Stimulated activated naive B cell treated with anti-CD40 and anti-IgM and Interleukin-4, amounts not matched to agents 10 μg/mL and 1 μg/mL and 100 μg/mL, for 72 hours (primary cell): ENCODE data around the gene FUT4.
"Not testable (repeated sequence)": the region's sequence is repeated elsewhere in the genome, so short reads cannot be mapped to it uniquely, and the experiment has no call there.

Experiments
- ATAC-seq, 2 donors: fragments of 150-1000 bp; cut with Tn5 transposase; replicated peaks; 2 replicates each; pipeline ENCODE4 v1.10.0; 2021; ENCODE audit warnings: moderate library complexity in 1 of 2
- DNase-seq: peaks from one replicate; pipeline ENCODE4 v3.0.0; 2021
- H3K27ac Mint-ChIP-seq: one replicate; pipeline ENCODE4 v1.8.0; 2022; ENCODE audit warnings: mild to moderate bottlenecking, mixed read lengths
- H3K27me3 Mint-ChIP-seq, 2 donors: one replicate each; pipeline ENCODE4 v1.8.0; 2022; ENCODE audit warnings: mixed read lengths in 2 of 2
- H3K36me3 Mint-ChIP-seq, 2 donors: one replicate each; pipeline ENCODE4 v1.8.0; 2022; ENCODE audit warnings: mixed read lengths in 2 of 2, mild to moderate bottlenecking in 1 of 2
- H3K4me1 Mint-ChIP-seq, 2 donors: one replicate each; pipeline ENCODE4 v1.8.0; 2022; ENCODE audit warnings: mixed read lengths in 2 of 2, mild to moderate bottlenecking in 1 of 2
- H3K4me3 Mint-ChIP-seq, 2 donors: one replicate each; pipeline ENCODE4 v1.8.0; 2022; ENCODE audit warnings: mild to moderate bottlenecking in 2 of 2, mixed read lengths in 2 of 2, moderate library complexity in 1 of 2
- H3K9me3 Mint-ChIP-seq, 2 donors: one replicate each; pipeline ENCODE4 v1.8.0; 2022; ENCODE audit warnings: mixed read lengths in 2 of 2, mild to moderate bottlenecking in 1 of 2

The FUT4 gene

GRCh38 chr11:94546162-94546470, 2.4 kb downstream of the FUT4 start:
- DNase-seq: no peak
- Mint-ChIP-seq H3K4me1 (peaks cover 17 to 43% of the 10 kb centered on the region in 2 donors), H3K27ac (no peak overlapping the region), H3K9me3 (no peaks in the 10 kb centered on the region), H3K27me3 (no peaks in the 10 kb centered on the region), H3K36me3 (peaks cover 8 to 13% of the 10 kb centered on the region in 2 donors), H3K4me3 (peak overlapping the region; percentile 19 to 79)
- ATAC-seq: no peak

GRCh38 chr11:94546886-94547285, 3.2 kb downstream of the FUT4 start:
- H3K27me3 Mint-ChIP-seq: no peaks in the 10 kb centered on the region
- H3K36me3 Mint-ChIP-seq: peaks cover 8 to 13% of the 10 kb centered on the region in 2 donors
- no peaks in the 10 kb centered on the region for H3K9me3 Mint-ChIP-seq
- H3K4me3 Mint-ChIP-seq: peak overlapping the region in 1 of 2 donors; percentile 36
- DNase-seq: no peak
- H3K27ac Mint-ChIP-seq: no peak overlapping the region
- H3K4me1 Mint-ChIP-seq: peaks cover 17 to 43% of the 10 kb centered on the region in 2 donors
- ATAC-seq: no peak

DNA sequence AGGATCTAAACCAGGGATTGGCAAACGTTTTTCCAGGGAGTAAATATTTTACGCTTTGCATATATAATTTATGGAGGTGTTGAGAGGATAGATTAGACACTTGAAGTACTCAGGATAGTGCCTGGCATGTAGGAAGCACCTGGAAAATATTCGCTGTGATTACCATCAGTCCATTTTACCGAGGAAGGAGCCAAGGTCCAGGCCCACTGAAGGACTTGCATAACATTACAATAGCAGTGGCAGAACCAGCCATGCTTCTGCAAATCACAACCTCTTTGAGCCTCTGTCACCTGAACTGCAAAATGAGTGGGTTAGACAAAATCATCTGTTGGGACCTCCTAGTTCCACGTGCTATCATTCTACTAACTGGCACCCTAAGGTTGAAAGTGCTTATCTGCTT, 5.4 kb downstream of the FUT4 start:
- Mint-ChIP-seq H3K9me3 (no peaks in the 10 kb centered on the region), H3K27me3 (no peaks in the 10 kb centered on the region), H3K36me3 (peaks cover 6 to 9% of the 10 kb centered on the region in 2 donors), H3K27ac (no peak overlapping the region), H3K4me1 (peaks cover 13 to 36% of the 10 kb centered on the region in 2 donors), H3K4me3 (no peak overlapping the region)
- ATAC-seq (no peak), DNase-seq (no peak)

GRCh38 chr11:94550513-94550912, 6.8 kb downstream of the FUT4 start:
- no peaks in the 10 kb centered on the region for H3K9me3 Mint-ChIP-seq
- peak overlapping the region; percentile 83 for H3K27ac Mint-ChIP-seq
- peak overlapping the region; percentile 17 to 53 for H3K4me3 Mint-ChIP-seq
- no peaks in the 10 kb centered on the region for H3K27me3 Mint-ChIP-seq
- H3K4me1 Mint-ChIP-seq: peaks cover 11 to 29% of the 10 kb centered on the region in 2 donors
- DNase-seq (no peak), ATAC-seq (peak; percentile 55 to 78)
- peaks cover 4 to 7% of the 10 kb centered on the region in 2 donors for H3K36me3 Mint-ChIP-seq

DNA sequence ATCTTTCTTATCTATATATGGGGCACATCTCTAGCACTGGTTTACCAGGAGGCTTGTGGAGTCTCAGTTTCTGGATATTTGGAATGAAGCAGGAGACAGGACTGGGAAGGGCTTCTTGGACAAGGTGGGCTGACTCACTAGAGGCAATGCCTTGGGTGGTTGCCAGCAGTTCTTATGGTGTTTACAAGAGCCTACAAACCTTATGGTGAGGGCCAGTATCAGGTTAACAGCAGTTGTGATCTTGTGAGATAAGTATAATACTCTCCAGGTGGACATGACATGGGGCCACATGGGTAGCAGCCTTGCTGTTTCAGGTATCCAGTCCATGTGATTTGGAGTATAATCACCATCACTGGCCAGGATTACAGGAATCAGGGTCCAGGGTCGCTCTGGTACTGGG, 10.2 kb downstream of the FUT4 start:
- DNase-seq (no peak), ATAC-seq (no peak)
- Mint-ChIP-seq H3K27me3 (no peaks in the 10 kb centered on the region), H3K4me3 (no peak overlapping the region), H3K9me3 (no peaks in the 10 kb centered on the region), H3K36me3 (no peaks in the 10 kb centered on the region), H3K4me1 (peaks cover 4 to 16% of the 10 kb centered on the region in 2 donors), H3K27ac (no peak overlapping the region)

GRCh38 chr11:94555752-94556329, 12.1 kb downstream of the FUT4 start:
- H3K4me1 Mint-ChIP-seq: peaks cover 0 to 11% of the 10 kb centered on the region in 2 donors
- ATAC-seq, H3K27ac Mint-ChIP-seq: not testable (repeated sequence)

GRCh38 chr11:94557421-94557820, 13.7 kb downstream of the FUT4 start:
- no peak for DNase-seq
- H3K9me3 Mint-ChIP-seq: no peaks in the 10 kb centered on the region
- peaks cover 0 to 11% of the 10 kb centered on the region in 2 donors for H3K4me1 Mint-ChIP-seq

More at GRCh38 chr11:94555752-94556329, 12.1 kb downstream of the FUT4 start:
- H3K36me3 Mint-ChIP-seq, H3K27me3 Mint-ChIP-seq, H3K9me3 Mint-ChIP-seq, DNase-seq, H3K4me3 Mint-ChIP-seq: not testable (repeated sequence)

DNA sequence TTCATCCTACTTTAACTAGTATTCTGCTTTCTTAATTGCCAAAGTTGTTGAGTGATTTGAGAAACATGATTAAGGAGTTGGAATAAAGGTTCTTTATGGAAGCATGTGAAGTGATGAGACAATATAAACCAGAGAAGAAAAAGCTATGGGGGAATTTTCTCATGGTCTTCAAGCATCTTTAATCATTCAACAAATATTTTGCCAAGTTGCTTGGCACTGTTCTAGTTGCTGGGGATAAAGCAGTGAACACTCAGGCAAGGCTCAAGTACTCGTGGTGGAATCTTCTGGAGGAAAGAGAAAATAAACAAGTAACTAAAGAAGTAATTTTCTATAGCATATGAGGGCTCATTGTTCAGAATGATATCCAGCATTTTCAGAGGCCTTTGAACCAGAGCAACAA, 14.3 kb downstream of the FUT4 start:
- Mint-ChIP-seq H3K9me3 (no peaks in the 10 kb centered on the region), H3K36me3 (no peaks in the 10 kb centered on the region), H3K4me3 (no peak overlapping the region), H3K4me1 (peaks cover 0 to 11% of the 10 kb centered on the region in 2 donors), H3K27ac (no peak overlapping the region), H3K27me3 (no peaks in the 10 kb centered on the region)
- DNase-seq: no peak
- no peak for ATAC-seq

More at GRCh38 chr11:94557421-94557820, 13.7 kb downstream of the FUT4 start:
- Mint-ChIP-seq H3K4me3 (no peak overlapping the region), H3K27me3 (no peaks in the 10 kb centered on the region), H3K36me3 (no peaks in the 10 kb centered on the region), H3K27ac (no peak overlapping the region)
- no peak for ATAC-seq

- no peak overlapping the region for H3K27ac Mint-ChIP-seq
- no peaks in the 10 kb centered on the region for H3K9me3 Mint-ChIP-seq
- ATAC-seq: peak; percentile 49 to 51
These were observed 14.7 kb downstream of the FUT4 start for GRCh38 chr11:94558468-94558867.

GRCh38 chr11:94558932-94559331, 15.2 kb downstream of the FUT4 start:
- no peaks in the 10 kb centered on the region for H3K9me3 Mint-ChIP-seq
- DNase-seq (no peak), ATAC-seq (no peak)
- no peaks in the 10 kb centered on the region for H3K27me3 Mint-ChIP-seq
- H3K4me1 Mint-ChIP-seq: peaks cover 0 to 11% of the 10 kb centered on the region in 2 donors
- no peak overlapping the region for H3K4me3 Mint-ChIP-seq
- H3K27ac Mint-ChIP-seq: no peak overlapping the region
- no peaks in the 10 kb centered on the region for H3K36me3 Mint-ChIP-seq

More at GRCh38 chr11:94558468-94558867, 14.7 kb downstream of the FUT4 start:
- Mint-ChIP-seq H3K36me3 (no peaks in the 10 kb centered on the region), H3K4me1 (peaks cover 0 to 11% of the 10 kb centered on the region in 2 donors), H3K27me3 (no peaks in the 10 kb centered on the region), H3K4me3 (no peak overlapping the region)
- DNase-seq: no peak

DNA sequence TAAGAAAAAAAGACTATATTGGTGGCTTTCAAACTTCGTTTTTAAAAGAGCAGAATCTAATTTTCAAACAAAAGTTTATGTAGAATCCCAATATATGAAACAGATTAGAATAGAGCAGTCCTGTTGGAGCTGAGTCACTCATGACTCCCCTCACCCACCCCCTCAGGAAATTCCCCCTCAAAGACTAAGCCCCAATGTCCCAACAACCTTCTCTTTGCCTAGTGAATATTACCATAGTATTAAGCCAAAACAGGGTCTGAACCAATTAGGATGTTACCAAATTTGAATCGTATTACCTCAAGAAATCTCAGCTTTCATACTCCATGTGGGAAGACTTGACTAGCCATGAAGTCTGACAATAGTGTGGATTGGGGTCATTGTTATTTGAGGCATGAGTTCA, 15.6 kb downstream of the FUT4 start:
- no peaks in the 10 kb centered on the region for H3K36me3 Mint-ChIP-seq
- no peaks in the 10 kb centered on the region for H3K9me3 Mint-ChIP-seq
- ATAC-seq: no peak

DNA sequence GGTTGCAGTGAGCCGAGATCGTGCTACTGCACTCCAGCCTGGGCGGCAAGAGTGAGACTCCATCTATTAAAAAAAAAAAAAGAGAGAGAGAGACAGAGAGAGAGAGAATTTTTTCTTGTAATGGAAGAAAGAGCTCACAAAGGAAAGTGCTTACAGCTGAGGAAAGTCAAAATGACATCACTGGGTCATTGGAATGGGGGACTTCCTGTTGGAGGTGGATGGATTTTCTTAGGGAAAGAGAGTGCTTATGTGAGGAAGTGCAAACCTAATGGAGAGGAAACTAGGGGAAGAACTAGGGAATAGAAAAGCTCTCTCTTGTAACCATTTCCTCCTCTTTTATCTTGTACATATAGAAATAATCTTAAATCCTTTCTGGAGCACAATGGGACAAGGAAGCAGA, 17.1 kb downstream of the FUT4 start:
- ATAC-seq (no peak), DNase-seq (no peak)
- H3K27ac Mint-ChIP-seq: no peak overlapping the region
- no peak overlapping the region for H3K4me3 Mint-ChIP-seq
- no peaks in the 10 kb centered on the region for H3K9me3 Mint-ChIP-seq
- no peaks in the 10 kb centered on the region for H3K36me3 Mint-ChIP-seq
- no peaks in the 10 kb centered on the region for H3K27me3 Mint-ChIP-seq
- peaks cover 0 to 11% of the 10 kb centered on the region in 2 donors for H3K4me1 Mint-ChIP-seq

More for the DNA sequence above, 15.6 kb downstream of the FUT4 start:
- no peak for DNase-seq
- peaks cover 0 to 11% of the 10 kb centered on the region in 2 donors for H3K4me1 Mint-ChIP-seq
- H3K27me3 Mint-ChIP-seq: no peaks in the 10 kb centered on the region
- H3K4me3 Mint-ChIP-seq: no peak overlapping the region
- H3K27ac Mint-ChIP-seq: no peak overlapping the region

GRCh38 chr11:94563176-94563847, 19.6 kb downstream of the FUT4 start:
- H3K36me3 Mint-ChIP-seq: no peaks in the 10 kb centered on the region

DNA sequence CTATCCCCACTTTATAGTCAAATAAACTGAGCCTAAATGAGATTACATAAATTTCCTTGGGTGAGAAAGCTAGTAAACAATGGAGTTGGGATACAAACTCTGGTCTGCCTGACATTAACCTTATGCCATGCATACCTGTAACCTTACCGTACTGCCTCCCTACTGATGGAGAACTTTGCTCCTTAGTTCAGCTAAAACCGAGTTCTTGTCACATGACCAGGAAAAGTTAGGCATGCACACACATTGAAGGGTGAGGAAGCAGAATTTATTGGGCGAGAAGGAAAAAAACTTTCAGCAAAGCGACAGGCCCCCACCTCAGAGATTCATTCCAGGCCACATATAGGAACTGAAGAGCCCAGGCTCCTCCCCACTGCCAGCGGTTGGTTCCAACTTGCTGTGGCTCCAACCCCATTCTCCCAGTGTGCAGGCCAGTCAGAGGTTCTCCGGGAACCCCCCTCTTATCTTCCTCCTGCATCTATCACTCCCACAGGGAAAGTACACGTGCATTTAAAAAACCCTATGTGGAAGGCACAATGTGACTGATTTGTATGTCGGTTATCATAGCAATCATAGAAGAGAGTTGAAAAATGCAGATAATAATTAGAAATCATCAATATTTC, 20.2 kb downstream of the FUT4 start:
- no peak overlapping the region for H3K27ac Mint-ChIP-seq
- no peaks in the 10 kb centered on the region for H3K27me3 Mint-ChIP-seq
- H3K4me3 Mint-ChIP-seq: no peak overlapping the region
- ATAC-seq: no peak
- no peaks in the 10 kb centered on the region for H3K36me3 Mint-ChIP-seq
- H3K4me1 Mint-ChIP-seq: peaks cover 0 to 3% of the 10 kb centered on the region in 2 donors
- DNase-seq: no peak
- H3K9me3 Mint-ChIP-seq: no peaks in the 10 kb centered on the region

More at GRCh38 chr11:94563176-94563847, 19.6 kb downstream of the FUT4 start:
- Mint-ChIP-seq H3K27ac (no peak overlapping the region), H3K4me1 (peaks cover 0 to 9% of the 10 kb centered on the region in 2 donors), H3K27me3 (no peaks in the 10 kb centered on the region), H3K9me3 (no peaks in the 10 kb centered on the region), H3K4me3 (no peak overlapping the region)
- ATAC-seq: no peak
- no peak for DNase-seq

- Mint-ChIP-seq H3K27ac (no peak within 1 kb of the TSS), H3K9me3 (no peaks in the 10 kb centered on the region), H3K4me1 (no peaks in the 10 kb centered on the region), H3K36me3 (no peaks in the 10 kb centered on the region), H3K4me3 (no peak within 1 kb of the TSS), H3K27me3 (no peaks in the 10 kb centered on the region)
- DNase-seq (no peak), ATAC-seq (no peak)
These were observed 23.5 kb downstream of the FUT4 start, which contains the start of gene PIWIL4 for GRCh38 chr11:94567181-94567670. Gene PIWIL4, plus strand, starts transcription at chr11:94567368. Its CDS starts 151 bp downstream, at chr11:94567519.
